Neutrophil (primary cell): ENCODE results near the gene PACSIN1.

Experiments
- H3K27ac ChIP-seq: fragments of 200-600 bp; sonication (generic); 2 replicates; pipeline ENCODE4 v1.5.1; 2016; ENCODE audit warnings: mild to moderate bottlenecking, moderate library complexity
- H3K27me3 ChIP-seq: fragments of 200-600 bp; sonication (generic); 2 replicates; pipeline ENCODE4 v1.6.0; 2016; ENCODE audit warnings: mild to moderate bottlenecking
- H3K36me3 ChIP-seq: fragments of 200-600 bp; sonication (generic); 2 replicates; pipeline ENCODE4 v1.5.1; 2017
- H3K4me1 ChIP-seq, 2 experiments: fragments of 200-600 bp in 1 of 2; sonication (generic) in 1 of 2; 1 replicate in 1 of 2; 2 replicates in 1 of 2; pipeline versions ENCODE4 v1.5.1 to v1.6.1; 2013 to 2016; ENCODE audit warnings: low read depth in 1 of 2, low read length in 1 of 2, mild to moderate bottlenecking in 1 of 2, moderate library complexity in 1 of 2; ENCODE audit not compliant: control insufficient read depth in 1 of 2, insufficient read depth in 1 of 2
- H3K4me3 ChIP-seq, 2 experiments: fragments of 200-600 bp in 1 of 2; sonication (generic) in 1 of 2; 1 replicate in 1 of 2; 2 replicates in 1 of 2; pipeline ENCODE4 v1.5.1; 2013 to 2016; ENCODE audit warnings: low read depth in 1 of 2, low read length in 1 of 2, mild to moderate bottlenecking in 1 of 2, moderate library complexity in 1 of 2
- H3K9me3 ChIP-seq: fragments of 200-600 bp; sonication (generic); 2 replicates; pipeline ENCODE4 v1.5.1; 2016
- CTCF ChIP-seq: fragments of 200-600 bp; sonication (generic); IDR thresholded peaks from 2 replicates; pipeline ENCODE4 v1.5.1; 2016; ENCODE audit warnings: antibody characterized with exemption

Gene PACSIN1

GRCh38 chr6:34513646-34514045 lies 47.8 kb downstream of the PACSIN1 start:
- Histone ChIP-seq H3K9me3 (no peaks in the 10 kb centered on the region), H3K4me3 (no peak overlapping the region), H3K27ac (no peak overlapping the region), H3K36me3 (no peaks in the 10 kb centered on the region), H3K4me1 (no peaks in the 10 kb centered on the region), H3K27me3 (peaks cover 46% of the 10 kb centered on the region)
- no peak for TF ChIP-seq CTCF

GRCh38 chr6:34514112-34514511 lies 48.2 kb downstream of the PACSIN1 start:
- H3K4me3 ChIP-seq: no peak overlapping the region
- TF ChIP-seq CTCF: no peak
- no peaks in the 10 kb centered on the region for H3K4me1 ChIP-seq
- no peak overlapping the region for H3K27ac ChIP-seq
- no peaks in the 10 kb centered on the region for H3K36me3 ChIP-seq
- no peaks in the 10 kb centered on the region for H3K9me3 ChIP-seq
- H3K27me3 ChIP-seq: peaks cover 46% of the 10 kb centered on the region

GRCh38 chr6:34514593-34515472 lies 49.0 kb downstream of the PACSIN1 start:
- H3K4me1 ChIP-seq: no peaks in the 10 kb centered on the region
- H3K27me3 ChIP-seq: peaks cover 46% of the 10 kb centered on the region
- TF ChIP-seq CTCF: no peak
- no peaks in the 10 kb centered on the region for H3K36me3 ChIP-seq
- H3K9me3 ChIP-seq: no peaks in the 10 kb centered on the region
- H3K4me3 ChIP-seq: no peak overlapping the region
- no peak overlapping the region for H3K27ac ChIP-seq

- Histone ChIP-seq H3K4me1 (no peaks in the 10 kb centered on the region), H3K36me3 (no peaks in the 10 kb centered on the region), H3K4me3 (no peak overlapping the region), H3K27me3 (peaks cover 38% of the 10 kb centered on the region), H3K9me3 (no peaks in the 10 kb centered on the region), H3K27ac (no peak overlapping the region)
- no peak for TF ChIP-seq CTCF
These were observed 49.9 kb downstream of the PACSIN1 start for GRCh38 chr6:34515473-34516387.

GRCh38 chr6:34516391-34517324 lies 50.8 kb downstream of the PACSIN1 start:
- H3K9me3 ChIP-seq: no peaks in the 10 kb centered on the region
- no peak for TF ChIP-seq CTCF
- H3K4me3 ChIP-seq: no peak overlapping the region
- no peaks in the 10 kb centered on the region for H3K4me1 ChIP-seq
- peaks cover 33% of the 10 kb centered on the region for H3K27me3 ChIP-seq
- H3K36me3 ChIP-seq: no peaks in the 10 kb centered on the region
- H3K27ac ChIP-seq: no peak overlapping the region
